GM21423 (cell line): ENCODE measurements around the gene NHLRC1.

Experiments used
- ATAC-seq: cut with Tn5 transposase; IDR thresholded peaks from one replicate; pipeline ENCODE4 v1.9.1; 2021; ENCODE audit warnings: mild to moderate bottlenecking, moderate library complexity; ENCODE audit not compliant: unreplicated experiment

NHLRC1 gene

GRCh38 chr6:18139935-18140621, 17.6 kb upstream of the NHLRC1 start:
- ATAC-seq, result no peak

- no peak for ATAC-seq
Measured at GRCh38 chr6:18138906-18139305, 16.4 kb upstream of the NHLRC1 start.

- no peak for ATAC-seq
Measured at GRCh38 chr6:18136260-18136659, 13.8 kb upstream of the NHLRC1 start.

- no peak for ATAC-seq
Measured at GRCh38 chr6:18135171-18135570, 12.7 kb upstream of the NHLRC1 start.

- no peak for ATAC-seq
Measured at GRCh38 chr6:18132346-18132745, 9.9 kb upstream of the NHLRC1 start.

- ATAC-seq, result no peak
Measured at GRCh38 chr6:18126121-18126520, 3.6 kb upstream of the NHLRC1 start.

GRCh38 chr6:18121580-18122127, 823 bp downstream of the NHLRC1 start:
- ATAC-seq, result no peak

- ATAC-seq, result no peak
Measured at GRCh38 chr6:18119236-18119635, 3.2 kb downstream of the NHLRC1 start.

- ATAC-seq, result no peak
Measured at GRCh38 chr6:18118330-18118729, 4.1 kb downstream of the NHLRC1 start.

- ATAC-seq, result no peak
Measured at GRCh38 chr6:18117136-18117535, 5.3 kb downstream of the NHLRC1 start.

GRCh38 chr6:18115356-18115755, 7.1 kb downstream of the NHLRC1 start:
- ATAC-seq, result no peak

GRCh38 chr6:18110162-18110561, 12.3 kb downstream of the NHLRC1 start:
- ATAC-seq, result no peak

GRCh38 chr6:18107061-18107460, 15.4 kb downstream of the NHLRC1 start:
- ATAC-seq, result no peak

- no peak for ATAC-seq
Measured at GRCh38 chr6:18102783-18103509, 19.5 kb downstream of the NHLRC1 start.

- no peak for ATAC-seq
Measured at GRCh38 chr6:18101873-18102272, 20.6 kb downstream of the NHLRC1 start.

GRCh38 chr6:18101271-18101670, 21.2 kb downstream of the NHLRC1 start:
- ATAC-seq, result no peak

GRCh38 chr6:18100296-18100695, 22.2 kb downstream of the NHLRC1 start:
- no peak for ATAC-seq

GRCh38 chr6:18099511-18099910, 23.0 kb downstream of the NHLRC1 start:
- no peak for ATAC-seq

- ATAC-seq, result no peak
Measured at GRCh38 chr6:18096423-18096822, 26.1 kb downstream of the NHLRC1 start.

- no peak for ATAC-seq
Measured at GRCh38 chr6:18091382-18091781, 31.1 kb downstream of the NHLRC1 start.

GRCh38 chr6:18090349-18090786, 32.1 kb downstream of the NHLRC1 start:
- ATAC-seq, result no peak
